ENCODE measurements around the gene EXOC3L2.

EXOC3L2 gene

GRCh38 chr19:45163751-45164460 lies 81.3 kb downstream of the EXOC3L2 start:
- no peak for DNase-seq (ENCODE audit: extremely low read depth in 1 of 2, low read depth in 1 of 2)

GRCh38 chr19:45163156-45163555 lies 82.1 kb downstream of the EXOC3L2 start:
- DNase-seq (ENCODE audit: extremely low read depth in 1 of 2, low read depth in 1 of 2) = no peak

- no peak for DNase-seq (ENCODE audit: extremely low read depth in 1 of 2, low read depth in 1 of 2)
Observed at GRCh38 chr19:45162608-45163143, 82.5 kb downstream of the EXOC3L2 start.
